Measurements from ENCODE around the gene DMD.
"Not testable (repeated sequence)": the region's sequence is repeated elsewhere in the genome, so short reads cannot be mapped to it uniquely, and the experiment has no call there.

The DMD gene

DNA sequence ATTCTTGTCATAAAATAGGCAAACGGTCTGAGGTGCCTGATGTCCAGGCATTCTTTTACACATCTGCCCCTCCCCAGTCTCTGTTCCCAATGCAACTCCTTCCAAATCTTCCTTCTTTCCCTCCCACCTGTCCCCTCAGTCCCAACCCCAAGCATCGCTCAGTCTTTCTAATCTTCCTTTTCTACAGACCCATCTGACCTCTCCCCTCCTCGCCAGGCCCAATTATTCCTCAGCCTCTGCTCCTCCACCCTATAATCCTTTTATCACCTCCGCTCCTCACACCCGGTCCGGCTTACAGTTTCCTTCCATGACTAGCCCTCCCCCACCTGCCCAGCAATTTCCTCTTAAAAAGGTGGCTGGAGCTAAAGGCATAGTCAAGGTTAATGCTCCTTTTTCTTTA, 1832.4 kb downstream of the DMD start:
- DNase-seq, result not testable (repeated sequence)

DNA sequence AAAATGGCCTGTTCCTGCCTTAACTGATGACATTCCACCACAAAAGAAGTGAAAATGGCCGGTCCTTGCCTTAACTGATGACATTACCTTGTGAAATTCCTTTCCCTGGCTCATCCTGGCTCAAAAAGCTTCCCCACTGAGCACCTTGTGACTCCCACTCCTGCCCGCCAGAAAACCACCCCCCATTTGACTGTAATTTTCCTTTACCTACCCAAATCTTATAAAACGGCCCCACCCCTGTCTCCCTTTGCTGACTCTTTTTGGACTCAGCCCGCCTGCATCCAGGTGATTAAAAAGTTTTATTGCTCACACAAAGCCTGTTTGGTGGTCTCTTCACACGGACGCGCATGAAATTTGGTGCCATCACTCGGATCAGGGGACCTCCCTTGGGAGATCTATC, 1833.5 kb downstream of the DMD start:
- DNase-seq, result not testable (repeated sequence)

DNA sequence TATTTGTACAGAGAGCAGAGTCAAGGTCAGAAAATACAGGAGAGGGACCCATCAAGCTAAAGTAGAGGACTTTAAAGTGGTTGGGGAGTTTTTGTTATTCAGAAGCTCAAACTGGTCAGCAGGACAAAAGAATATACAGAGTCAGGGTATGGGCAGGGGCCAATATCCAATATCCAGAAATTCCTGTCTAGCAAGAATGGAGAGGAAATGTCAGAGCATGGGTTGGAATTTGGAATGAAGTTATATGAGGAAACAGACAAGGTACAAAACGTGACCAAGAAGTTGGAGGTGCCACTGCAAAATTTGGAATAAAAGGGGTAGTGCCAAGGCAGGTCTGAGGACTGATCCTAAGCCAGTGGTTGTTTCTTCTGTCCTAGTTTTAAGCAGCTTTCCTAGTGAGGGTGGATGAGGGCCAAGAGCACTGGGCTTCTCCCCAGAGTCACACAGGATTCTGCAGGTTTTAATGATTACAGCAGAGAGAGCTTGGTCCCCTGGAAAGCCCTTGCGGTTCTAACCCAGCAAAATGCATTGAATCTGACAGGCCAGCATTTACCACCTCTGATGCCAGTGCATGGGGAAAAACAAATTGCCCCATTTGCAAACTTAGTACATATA, 1834.8 kb downstream of the DMD start:
- DNase-seq, result no peak

DNA sequence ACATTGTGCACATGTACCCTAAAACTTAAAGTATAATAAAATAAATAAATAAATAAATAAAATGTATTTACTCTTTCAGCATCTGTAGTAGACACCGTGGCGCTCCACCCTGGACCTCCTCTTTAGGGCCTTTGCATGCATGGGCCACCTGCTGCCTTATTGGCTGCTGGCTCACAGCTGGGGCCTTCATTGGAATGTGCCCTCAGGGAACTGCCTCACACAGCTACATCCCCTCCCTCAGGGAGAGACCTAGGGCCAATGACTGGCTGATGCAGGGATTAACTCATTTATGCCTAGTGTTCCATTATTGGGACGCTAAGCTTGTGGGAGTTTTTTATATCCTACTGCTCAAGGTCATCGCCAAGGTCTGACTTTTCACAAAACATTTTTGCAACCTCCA, 1836.6 kb downstream of the DMD start:
- DNase-seq, result no peak

DNA sequence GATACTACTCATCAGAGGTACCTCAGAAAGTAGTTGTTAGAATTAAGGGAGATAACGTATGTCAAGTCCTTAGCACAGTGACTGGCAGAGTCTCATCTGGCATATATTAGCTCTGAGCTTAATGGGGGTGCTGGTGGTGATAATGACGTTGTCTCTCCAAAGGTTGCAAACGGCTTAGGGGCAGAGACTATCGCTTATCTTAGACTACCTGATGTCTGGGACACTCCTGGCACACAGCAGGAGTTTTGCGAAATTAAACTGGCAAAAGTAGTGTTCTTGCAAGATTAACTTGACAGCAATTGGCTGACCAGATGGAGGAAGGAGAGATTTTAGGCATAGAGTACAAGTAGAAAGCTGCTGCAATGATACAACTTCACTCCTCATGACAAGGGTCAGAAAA, 1839.4 kb downstream of the DMD start:
- DNase-seq, result no peak

DNA sequence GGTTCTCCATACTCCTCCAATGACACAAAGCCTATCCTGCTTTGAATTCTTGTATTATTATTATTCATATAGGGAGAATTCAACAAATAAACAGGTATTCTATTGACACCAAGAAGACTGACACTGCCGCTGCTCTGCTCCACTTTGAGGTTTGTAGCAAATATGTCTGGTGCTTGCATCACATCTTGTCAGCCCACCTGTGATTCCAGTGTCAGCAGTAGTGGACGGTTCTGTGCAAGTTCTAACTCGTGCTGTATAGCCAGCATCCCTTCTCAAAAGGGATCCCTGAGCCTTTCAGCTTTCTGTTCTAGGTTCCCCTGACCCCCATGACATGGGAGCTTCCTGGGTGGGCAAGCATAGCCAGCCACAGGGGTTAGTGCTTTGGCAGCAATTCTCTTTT, 1843.5 kb downstream of the DMD start:
- no peak for DNase-seq

DNA sequence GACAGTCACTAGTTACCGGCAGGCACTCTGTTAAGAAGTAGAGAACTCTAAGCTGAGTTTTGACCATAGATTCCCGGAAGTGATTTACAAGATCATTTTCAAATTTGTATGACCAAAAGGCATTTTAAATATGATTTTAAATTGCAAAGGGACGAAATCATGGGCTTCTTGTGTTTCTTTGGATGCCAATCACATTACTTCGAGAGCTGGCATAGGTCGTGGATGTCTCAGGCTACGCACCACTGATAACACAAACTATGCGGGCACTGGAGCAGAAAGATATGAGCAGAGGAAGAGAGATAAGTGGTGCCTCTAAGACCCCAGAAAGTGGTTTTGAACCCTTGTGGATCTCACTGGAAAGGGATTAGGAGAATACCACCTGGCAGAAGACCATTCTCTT, 1845.3 kb downstream of the DMD start:
- no peak for DNase-seq

DNA sequence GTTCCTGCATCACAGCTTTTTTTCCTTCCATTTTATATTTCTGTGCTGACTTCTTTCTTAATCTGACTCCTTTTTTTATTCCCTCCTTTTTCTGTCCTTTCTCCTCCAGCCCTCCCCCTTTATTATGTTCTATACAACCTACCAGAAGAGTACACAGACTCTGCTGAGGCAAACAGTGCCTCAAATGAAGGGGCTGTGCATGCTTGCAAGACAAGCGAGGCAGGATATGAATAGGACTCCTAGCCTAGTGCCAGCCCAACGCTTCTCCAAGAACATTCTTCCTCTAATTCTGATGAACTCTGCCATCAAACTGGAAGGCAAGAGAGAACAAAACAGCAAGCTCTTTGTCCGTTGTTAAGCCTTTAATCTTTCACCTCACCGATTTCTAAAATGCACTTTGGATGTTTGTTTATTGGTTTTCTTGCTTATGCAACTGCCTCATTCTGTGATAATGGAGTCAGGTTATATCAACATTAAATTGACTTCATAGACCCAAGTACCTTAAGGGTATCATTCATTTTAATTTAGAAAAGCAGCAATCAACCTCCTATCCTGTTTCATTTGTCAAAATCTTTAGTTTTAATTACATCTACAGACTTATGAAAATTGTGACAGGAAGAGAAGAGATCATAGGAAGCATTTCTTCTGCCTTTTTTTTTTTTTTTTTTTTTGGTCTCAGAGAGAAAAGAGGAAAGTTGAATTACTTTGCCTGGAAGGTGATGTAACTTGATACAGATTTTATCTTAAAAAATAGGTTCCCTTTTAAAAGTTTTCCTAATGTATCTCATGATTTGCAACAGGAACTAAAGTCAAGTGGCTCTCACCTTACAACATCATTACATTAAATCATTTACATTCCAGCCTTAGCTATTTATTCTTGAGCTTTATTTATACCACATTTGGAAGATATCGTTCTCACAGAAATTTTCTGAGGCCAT, 1854.8 kb downstream of the DMD start:
- DNase-seq, result no peak

DNA sequence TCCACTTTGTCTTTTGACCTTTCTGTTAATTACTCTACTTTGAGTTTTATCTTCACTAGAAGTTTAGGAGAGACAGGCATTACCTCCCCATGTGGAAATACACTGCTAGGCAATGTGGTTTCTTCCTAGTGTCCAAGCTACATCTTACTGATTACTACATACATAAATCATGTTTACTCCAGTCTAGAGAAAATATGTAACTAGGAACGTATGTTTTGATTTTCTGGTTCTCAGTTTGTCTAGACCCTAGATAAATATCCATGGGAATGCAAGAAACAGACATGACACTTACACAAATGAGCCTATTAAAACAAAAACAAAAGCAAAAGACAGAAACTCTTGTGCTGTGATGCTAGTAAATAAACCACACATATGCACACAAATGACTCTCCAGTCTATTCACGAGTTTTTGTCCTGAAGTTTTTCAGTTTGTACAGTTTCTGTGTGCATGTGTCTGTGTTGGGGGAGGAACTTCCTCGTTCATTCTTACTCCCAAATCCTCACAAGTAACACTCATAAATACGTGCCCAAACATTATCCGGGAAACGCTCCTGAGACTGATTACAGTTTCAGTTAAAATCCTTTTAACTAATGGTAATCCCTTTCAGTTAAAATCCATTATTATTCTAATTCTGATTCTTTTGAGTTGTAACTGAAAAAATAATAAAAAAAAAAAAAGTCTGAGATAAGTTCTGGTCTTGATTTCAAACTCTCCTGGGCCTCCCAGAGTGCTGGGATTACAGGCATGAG, 1856.0 kb downstream of the DMD start:
- DNase-seq, result no peak

DNA sequence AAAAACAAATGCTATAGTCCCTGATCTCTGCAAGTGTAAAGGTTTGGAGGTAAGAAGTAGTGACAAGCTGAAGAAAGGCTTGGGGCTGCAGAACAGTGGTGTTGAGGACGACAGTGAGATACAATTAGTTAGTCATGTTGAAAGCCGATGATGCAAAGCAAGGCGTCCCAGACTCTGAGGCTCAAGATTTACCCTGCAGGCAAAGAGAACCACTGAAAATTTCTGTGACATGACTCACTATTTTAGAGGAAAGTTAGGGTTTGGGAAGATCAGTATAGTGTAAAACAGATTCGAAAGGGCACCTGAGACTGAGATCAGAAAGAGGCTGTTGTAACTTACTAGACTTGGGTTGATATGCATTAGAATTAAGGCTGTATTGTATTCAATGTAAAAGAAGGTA, 1858.3 kb downstream of the DMD start:
- no peak for DNase-seq

DNA sequence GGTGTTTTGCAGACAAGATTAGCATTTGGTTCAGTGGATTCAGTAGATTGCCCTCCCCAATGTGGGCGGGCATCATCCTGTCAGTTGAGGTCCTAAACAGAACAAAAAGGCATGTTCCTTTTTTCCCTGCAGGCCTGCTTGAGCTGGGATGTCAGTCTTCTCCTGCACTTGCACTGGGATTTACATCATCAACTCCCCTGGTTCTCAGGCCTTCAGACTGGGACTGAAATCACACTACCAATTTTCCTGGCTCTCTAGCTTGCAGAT, 1860.6 kb downstream of the DMD start:
- DNase-seq, result no peak

DNA sequence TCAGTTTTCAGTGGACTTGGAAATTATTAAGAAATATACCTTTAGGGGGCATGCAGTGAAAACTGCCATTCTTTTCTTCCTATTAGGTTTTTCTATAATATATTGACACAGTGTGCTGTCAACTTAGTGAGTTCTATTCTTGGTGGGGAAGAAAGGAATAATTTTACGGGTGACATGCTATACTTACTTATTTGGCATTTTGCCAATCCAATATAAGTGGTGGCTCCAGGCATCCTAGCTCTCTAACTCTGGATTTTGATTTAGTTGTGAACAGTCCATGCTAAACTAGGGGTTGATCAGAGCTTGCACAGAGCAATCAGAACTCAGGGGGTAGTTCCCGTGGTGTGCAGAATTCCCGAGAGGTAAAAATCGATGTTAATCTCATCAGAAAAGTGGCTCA, 1861.8 kb downstream of the DMD start:
- DNase-seq, result no peak

DNA sequence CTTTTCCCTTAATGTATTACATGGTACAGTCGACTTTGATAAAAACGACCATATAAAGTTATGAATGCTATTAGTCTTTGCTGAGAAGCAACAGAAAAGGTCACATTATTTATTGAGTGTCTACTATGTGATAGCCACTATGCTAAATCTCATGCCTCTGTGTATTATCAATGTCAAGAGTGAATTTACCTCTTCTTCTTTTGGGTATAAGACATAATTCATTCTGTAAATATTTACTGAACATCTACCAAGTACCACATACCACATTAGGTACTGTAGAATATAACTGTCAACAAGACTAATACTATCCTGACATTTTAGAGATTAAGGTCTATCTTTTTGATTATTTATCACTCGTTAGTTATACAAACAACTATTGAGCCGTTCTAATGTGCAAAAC, 1870.8 kb downstream of the DMD start:
- no peak for DNase-seq

DNA sequence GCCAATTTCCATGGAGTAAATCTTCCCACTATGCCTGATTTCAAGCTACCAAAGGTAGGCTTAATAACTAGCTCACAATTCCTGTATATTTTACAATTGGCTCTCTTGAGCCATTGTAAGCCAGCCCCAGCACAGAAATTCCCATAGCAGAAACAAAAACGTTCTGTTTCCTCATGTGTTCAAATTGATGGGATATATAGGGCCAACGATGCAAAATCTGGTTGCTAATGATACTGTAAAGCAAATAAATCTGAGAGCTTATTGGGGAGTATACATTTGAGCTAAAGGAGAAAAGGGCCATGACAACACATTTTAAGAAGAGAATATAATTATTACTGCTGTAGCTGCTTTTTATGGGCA, 1872.4 kb downstream of the DMD start:
- DNase-seq, result no peak

DNA sequence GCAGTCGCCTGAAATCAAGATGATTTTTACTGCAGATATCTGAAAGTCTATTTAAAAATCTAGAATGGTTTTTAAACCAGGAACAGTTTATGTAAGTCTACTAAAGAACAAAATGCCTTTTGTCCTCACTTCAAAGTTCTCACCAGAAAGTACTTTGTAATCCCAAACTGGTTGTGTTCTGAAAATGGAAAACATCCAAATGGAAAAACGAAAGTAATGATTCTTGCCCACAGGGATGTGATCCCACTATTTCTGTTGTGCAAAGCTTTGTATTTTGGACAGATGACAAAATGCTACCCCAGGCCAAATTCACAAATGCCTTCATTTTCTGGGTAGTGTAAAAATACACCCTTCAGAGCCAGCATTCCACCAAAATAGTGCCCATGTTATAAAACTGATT, 1874.0 kb downstream of the DMD start:
- no peak for DNase-seq

DNA sequence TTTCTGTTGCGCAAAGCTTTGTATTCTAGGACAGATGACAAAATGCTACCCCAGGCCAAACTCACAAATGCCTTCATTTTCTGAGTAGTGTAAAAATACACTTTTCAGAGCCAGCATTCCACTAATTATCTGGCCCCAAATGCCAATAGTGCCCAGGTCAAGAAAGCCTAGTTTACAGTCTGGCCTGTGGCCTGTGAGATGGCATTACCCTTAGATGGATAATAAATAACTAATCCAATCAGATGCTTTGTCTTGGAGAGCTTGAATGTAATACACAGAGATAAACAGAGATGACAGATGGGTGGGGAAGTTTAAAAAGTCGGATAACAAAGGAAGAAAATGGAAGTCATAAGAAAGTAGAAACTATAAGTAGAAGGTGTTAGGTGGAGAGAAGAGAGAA, 1874.9 kb downstream of the DMD start:
- DNase-seq, result no peak

DNA sequence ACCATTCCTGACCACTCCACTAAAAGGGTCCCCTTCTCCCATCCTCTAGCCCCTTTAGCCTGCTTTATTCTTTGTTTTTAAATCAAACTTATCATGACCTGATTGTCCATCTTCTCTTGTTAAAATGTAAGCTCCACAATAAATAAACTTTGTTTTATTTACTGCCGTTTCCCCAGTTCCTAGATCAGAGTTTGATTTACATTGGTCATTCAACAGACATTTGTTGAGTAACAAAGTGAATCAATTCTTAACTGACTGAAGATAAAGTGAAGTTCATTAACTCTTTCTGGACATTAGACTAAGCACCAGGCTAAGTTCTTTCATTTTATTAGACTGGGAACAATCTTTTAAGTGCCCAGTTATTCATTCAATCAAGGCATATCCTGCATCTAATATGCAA, 1876.4 kb downstream of the DMD start:
- no peak for DNase-seq

DNA sequence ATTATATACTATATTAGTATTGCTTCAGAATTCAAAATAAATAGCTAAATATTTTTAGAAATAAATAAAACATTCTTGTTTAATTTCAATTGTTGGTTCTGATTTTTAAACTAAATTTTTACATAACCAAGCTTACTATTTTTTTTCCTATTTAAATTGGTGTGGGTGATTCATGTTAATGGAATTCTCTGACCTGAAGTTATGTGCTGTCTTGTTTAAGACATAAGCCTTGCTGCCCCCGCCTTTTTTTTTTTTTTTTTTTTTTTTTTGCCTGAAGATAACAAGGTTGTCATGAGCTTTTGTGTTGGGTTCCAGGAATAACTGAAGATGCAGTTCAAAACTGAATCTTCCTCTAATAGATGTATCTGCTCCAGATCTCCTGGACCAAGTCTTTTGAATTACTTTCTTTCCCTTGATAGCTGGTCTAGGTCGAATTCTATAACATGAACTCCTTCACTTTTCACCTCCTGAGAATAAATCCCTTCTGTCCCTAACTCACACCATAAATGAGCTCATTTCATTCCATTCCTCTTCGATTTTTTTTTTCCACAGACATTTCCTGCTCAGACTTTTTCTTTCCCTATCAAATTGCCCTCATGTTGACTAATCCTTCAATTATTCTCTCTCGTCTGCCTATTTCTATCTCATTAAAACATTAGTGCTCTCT, 1878.1 kb downstream of the DMD start:
- no peak for DNase-seq

DNA sequence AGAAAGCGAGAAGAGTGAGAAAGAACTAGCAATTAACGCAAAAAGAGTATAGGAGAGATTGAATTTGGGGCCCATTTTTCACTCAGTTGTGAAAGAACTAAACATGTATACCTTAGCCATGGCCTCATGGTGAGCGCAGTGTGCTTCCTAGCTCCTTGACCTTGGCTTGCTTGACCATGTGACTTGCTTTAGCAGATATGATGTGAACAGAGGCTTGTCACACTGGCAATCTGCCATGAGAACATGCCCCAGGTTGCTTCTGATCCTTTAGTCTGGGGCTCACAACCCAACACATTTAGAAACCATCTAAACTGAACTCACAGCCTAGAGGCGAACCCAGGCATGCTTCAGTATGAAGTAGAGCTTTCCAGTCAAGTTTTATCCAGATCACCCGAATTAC, 1879.4 kb downstream of the DMD start:
- no peak for DNase-seq

DNA sequence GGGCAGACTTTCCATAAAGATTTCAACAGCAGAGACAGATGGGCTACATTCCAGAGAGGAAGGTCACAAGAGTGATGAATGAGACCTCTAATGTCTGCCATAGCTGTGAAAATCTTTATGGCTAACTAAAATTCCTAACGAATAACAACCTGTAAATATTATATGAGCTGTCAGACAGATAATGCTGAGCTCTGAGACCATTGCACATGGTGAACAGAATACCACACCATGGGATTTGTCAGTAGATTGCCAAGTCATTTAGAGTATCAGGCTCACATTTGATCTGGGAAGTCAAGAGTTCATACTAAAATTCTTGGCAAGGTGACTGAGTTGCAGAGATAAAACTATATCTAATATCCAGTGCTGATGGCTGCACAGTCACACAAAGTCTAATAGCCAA, 1880.3 kb downstream of the DMD start:
- DNase-seq, result no peak

DNA sequence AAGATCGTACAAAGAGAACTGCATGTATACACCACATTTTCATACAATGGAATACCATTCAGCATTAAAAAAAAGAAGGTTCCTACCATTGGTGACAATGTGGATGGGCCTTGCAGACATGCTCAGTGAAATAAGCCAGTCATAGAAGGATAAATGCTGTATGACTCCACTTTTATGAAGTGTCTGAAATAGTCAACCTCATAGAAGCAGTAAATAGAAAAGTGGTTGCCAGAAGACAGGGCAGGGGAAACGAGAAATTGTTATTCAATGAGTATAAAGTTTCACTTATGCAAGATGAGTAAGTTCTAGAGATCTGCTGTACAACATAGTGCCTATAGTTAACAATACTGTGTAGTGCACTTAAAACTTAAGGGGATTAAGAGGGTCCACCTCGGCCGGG, 1882.1 kb downstream of the DMD start:
- no peak for DNase-seq

DNA sequence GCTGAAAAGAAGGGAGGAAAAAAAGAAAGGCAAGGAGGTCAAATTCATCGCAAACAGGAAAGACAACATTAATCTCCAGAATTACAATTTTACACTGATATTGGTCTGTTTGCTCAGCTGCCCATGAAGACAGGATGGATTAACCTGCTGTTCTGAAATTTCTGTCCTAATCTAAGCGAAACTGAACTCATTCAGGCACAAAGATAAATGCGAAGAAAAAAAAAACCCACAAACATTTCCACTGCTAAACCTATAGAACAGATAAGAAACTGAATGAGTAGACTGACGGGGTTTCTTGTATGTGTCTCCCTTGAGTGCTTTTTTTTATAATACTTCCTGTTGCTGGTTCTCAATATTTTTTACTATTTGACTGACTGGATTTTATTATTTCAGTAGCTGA, 1887.7 kb downstream of the DMD start:
- DNase-seq, result no peak

DNA sequence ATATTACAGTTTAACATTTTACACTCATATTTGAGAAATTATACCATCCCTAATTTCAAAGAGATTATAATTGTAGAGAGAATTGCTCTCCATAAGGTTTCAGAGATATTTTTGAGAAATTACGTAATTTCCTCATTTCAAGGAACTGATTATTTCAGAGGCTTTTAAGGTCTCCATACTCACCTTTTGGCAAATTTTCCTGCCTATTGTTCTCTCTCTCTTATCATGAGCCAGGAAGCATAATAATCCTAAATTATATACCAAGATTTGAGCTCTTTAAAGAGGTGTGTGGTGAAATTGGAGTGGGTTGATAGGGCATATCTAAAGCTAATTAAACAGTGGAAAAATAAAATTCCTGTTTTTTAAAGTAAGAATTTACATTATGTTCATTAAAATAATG, 1890.6 kb downstream of the DMD start:
- DNase-seq, result no peak

DNA sequence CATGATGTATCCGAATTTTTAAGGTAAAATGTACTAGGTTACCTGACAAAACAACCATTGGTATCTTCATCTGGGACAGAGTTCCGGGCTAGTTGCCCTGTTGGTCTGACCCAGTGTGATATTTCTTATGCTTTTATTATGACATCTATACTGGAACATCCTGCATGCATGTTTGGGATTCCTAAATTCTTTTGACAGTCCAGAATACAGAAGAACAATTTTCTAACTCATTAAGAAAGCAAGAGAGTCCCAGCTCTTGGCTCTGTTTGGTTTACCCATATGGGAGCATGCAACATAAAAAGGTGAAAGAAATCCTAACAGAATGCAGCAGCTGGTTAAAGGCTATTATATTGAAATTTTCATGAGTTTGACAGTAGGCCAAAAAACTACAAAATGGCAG, 1891.8 kb downstream of the DMD start:
- DNase-seq, result no peak

Data from activated T-cell treated with anti-CD3 and anti-CD28 coated beads, Interleukin-2, amount 50 U/mL, for 48 hours (primary cell).